ENCODE results near the gene TMEM178A. TPM values are rescaled to one million over a fixed set of nuclear protein-coding genes. Genes with fewer than 3 reads are reported as not detected.

The TMEM178A gene
- total and polyA plus RNA-seq, 2 of the 4 experiments (the other 2 are of a cell fraction), result 0.18 to 1.8 TPM

DNA sequence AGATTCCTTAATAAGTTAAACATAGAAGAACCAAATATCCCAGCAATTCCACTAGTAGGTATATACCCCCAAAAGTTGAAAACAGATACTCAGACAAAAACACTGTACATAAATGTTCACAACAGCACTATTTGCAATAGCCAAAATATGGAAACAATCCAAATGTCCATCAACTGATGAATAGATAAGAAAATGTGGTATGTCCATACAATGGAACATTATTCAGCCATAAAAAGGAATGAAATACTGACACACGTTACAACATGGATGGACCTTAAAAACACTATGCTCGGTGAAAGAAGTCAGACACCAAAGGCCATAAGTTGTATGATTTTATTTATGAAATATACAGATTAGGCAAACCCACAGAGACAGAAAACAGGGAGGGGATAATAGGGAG is 12.5 kb downstream of the TMEM178A start:
- dilution Hi-C loops (cut with HindIII; ENCODE audit: low sequenced_read_pairs, unreplicated experiment) (no loop called here), in situ Hi-C loops (cut with MboI; ENCODE audit: low sequenced_read_pairs) (loop anchor here (25.0 kb wide), 1 partner anchor 316 kb away; no protein-coding TSS in a partner anchor), intact Hi-C loops (cut with micrococcal nuclease) (no loop called here)
- Histone ChIP-seq H2BK20ac (ENCODE audit: low read depth, low read length) (no peak overlapping the region), H3K4me1 (ENCODE audit: control insufficient read depth, insufficient read depth, low read length) (no peaks in the 10 kb centered on the region), H3K56ac (ENCODE audit: extremely low read depth, insufficient read depth, low read length) (no peak overlapping the region), H2AK9ac (replicated peaks; ENCODE audit: low read depth, low read length, poor library complexity) (no peak overlapping the region), H4K5ac (ENCODE audit: low read depth, low read length) (no peak overlapping the region), H3K79me1 (ENCODE audit: low read depth in 1 of 2, low read length in 2 of 2) (no peaks in the 10 kb centered on the region), H3K27ac (ENCODE audit: insufficient read depth, low read length) (no peak overlapping the region), H2BK15ac (ENCODE audit: low read depth, low read length) (no peak overlapping the region), H3K36me3 (ENCODE audit: control insufficient read depth, insufficient read depth, low read length) (no peaks in the 10 kb centered on the region), H3K27me3 (ENCODE audit: control insufficient read depth, insufficient read depth, low read length) (peaks cover 13% of the 10 kb centered on the region; the same call in 1 of the 2 replicates), H2AK5ac (ENCODE audit: low read depth, low read length) (no peak overlapping the region), H3K4me2 (ENCODE audit: low read depth, low read length) (no peak overlapping the region), H2AFZ (replicated peaks; ENCODE audit: low read length, poor library complexity) (no peak overlapping the region), H2BK5ac (ENCODE audit: low read depth, low read length, poor library complexity, severe bottlenecking) (no peak overlapping the region), H3K9me1 (ENCODE audit: insufficient read depth, low read length) (no peaks in the 10 kb centered on the region), H3K4ac (ENCODE audit: low read depth, low read length) (no peak overlapping the region), H4K20me1 (ENCODE audit: insufficient read depth, low read length) (no peaks in the 10 kb centered on the region), H3K9ac (ENCODE audit: low read depth, low read length) (no peak overlapping the region), H3K18ac (ENCODE audit: low read depth, low read length) (no peak overlapping the region), H3K14ac (replicated peaks; ENCODE audit: low read depth, low read length) (no peak overlapping the region), H2BK120ac (ENCODE audit: low read depth, low read length) (no peak overlapping the region), H4K91ac (ENCODE audit: insufficient read depth, low read depth, low read length) (no peak overlapping the region), H3K23ac (ENCODE audit: low read depth, low read length) (no peak overlapping the region), H4K8ac (ENCODE audit: low read depth in 2 of 2, low read length in 2 of 2) (no peak overlapping the region), H3K9me3 (ENCODE audit: control insufficient read depth, insufficient read depth, low read length) (no peaks in the 10 kb centered on the region; the same call in 1 of the 2 replicates), H3K4me3 (ENCODE audit: insufficient read depth, low read depth, low read length) (no peak overlapping the region)
- no peak for ATAC-seq (ENCODE audit: low read depth)
- no CpG with 5 or more reads among the region's 2 CpGs for WGBS, 2 experiments (ENCODE audit: extremely low coverage in 2 of 2, insufficient read length in 1 of 2)
- BruUV-seq (replicated peaks), result no TSS peak
- POLR2A ChIA-PET (ENCODE audit: unreplicated experiment), result no interaction called here
- no peak for TF ChIP-seq BHLHE40 (IDR thresholded peaks at IDR 0.05; ENCODE audit: low read depth, low read length)
- TF ChIP-seq FOS (IDR thresholded peaks at IDR 0.05; ENCODE audit: low read depth, low read length), result no peak
- no peak for TF ChIP-seq CHD1 (IDR thresholded peaks at IDR 0.05; ENCODE audit: low read depth, low read length)
- no peak for TF ChIP-seq MAFK (IDR thresholded peaks at IDR 0.05; ENCODE audit: low read depth, low read length)
- no peak for TF ChIP-seq MXI1 (IDR thresholded peaks at IDR 0.05; ENCODE audit: borderline replicate concordance, low read depth, low read length)
- TF ChIP-seq NFE2L2 (IDR thresholded peaks at IDR 0.05; ENCODE audit: low read depth, low read length), result no peak
- TF ChIP-seq ELK1 (IDR thresholded peaks at IDR 0.05; ENCODE audit: borderline replicate concordance, low read depth, low read length), result no peak
- TF ChIP-seq RAD21 (IDR thresholded peaks at IDR 0.05; ENCODE audit: low read length), result no peak
- no peak for TF ChIP-seq CEBPB (IDR thresholded peaks at IDR 0.05; ENCODE audit: low read depth, low read length)
- TF ChIP-seq RCOR1 (IDR thresholded peaks at IDR 0.05; ENCODE audit: insufficient replicate concordance, low read length), result no peak
- TF ChIP-seq SMC3 (IDR thresholded peaks at IDR 0.05; ENCODE audit: low read depth, low read length), result no peak
- no peak for DNase-seq
- CTCF ChIA-PET, result interaction anchor here (0.7 to 1.2 kb wide), 2 partner anchors 18 to 562 kb away, joined by 6 read pairs; no protein-coding TSS in a partner anchor

Data from IMR-90 (cell line).